ENCODE measurements around the gene AGPS.

Gene AGPS

DNA sequence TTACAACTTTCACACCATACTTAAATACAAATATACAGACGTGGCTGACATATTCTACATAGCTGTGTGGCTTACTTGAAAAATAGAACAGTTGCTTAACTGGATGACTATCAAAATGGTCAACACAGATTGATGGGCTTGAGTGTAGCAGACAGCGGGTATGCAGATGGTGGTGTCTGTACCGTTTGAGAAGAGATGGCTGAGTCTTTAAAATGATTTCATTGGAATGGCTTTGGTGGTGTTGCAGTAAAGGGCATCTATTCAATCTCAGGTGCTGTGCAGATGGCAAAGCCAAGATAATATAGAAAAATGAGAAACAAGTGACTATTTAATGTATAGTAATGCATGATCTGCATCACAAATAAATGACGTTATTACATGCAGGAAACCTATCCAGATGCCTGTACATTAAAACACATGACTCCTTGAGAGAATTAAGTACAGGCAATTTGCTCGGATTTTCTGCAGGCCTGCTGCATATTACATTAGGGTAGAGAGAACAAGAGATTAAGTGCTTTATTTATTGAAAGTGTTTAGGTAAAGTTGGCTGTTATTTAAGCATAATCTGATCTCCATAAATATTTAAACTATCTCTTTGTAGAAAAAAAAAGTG is 68.5 kb downstream of the AGPS start:
- H3K4me3 ChIP-seq (ENCODE audit: low read length) = no peak overlapping the region
- TF ChIP-seq, protein P1, sequence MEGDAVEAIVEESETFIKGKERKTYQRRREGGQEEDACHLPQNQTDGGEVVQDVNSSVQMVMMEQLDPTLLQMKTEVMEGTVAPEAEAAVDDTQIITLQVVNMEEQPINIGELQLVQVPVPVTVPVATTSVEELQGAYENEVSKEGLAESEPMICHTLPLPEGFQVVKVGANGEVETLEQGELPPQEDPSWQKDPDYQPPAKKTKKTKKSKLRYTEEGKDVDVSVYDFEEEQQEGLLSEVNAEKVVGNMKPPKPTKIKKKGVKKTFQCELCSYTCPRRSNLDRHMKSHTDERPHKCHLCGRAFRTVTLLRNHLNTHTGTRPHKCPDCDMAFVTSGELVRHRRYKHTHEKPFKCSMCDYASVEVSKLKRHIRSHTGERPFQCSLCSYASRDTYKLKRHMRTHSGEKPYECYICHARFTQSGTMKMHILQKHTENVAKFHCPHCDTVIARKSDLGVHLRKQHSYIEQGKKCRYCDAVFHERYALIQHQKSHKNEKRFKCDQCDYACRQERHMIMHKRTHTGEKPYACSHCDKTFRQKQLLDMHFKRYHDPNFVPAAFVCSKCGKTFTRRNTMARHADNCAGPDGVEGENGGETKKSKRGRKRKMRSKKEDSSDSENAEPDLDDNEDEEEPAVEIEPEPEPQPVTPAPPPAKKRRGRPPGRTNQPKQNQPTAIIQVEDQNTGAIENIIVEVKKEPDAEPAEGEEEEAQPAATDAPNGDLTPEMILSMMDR (conservative IDR thresholded peaks at IDR 0.05; ENCODE audit: low read depth, low read length) = no peak
- DNase-seq (ENCODE audit: low read depth) = no peak

DNA sequence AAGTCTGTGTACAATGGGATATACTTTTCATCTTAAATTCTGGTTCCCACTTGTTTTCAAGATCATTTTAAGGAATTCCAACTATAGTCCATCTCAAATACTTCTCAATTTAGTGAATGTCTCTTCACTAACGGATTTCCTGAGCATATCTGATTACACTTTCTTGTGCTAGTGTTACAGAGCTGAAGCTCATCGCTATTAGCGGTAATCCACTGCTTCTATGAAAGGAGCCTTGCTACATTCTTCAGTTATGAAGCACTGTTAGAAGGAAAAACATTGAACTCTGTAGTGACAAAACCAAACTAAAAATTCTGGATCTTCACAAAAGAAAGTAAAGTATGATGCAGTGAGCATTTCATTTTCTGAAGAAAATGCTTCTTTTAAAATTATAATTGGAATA is 72.0 kb downstream of the AGPS start:
- TF ChIP-seq, protein P1 (conservative IDR thresholded peaks at IDR 0.05; ENCODE audit: low read depth, low read length) = no peak
- H3K4me3 ChIP-seq (ENCODE audit: low read length) = no peak overlapping the region
- DNase-seq (ENCODE audit: low read depth) = peak; percentile 9

GRCh38 chr2:177465400-177466138 is 73.0 kb downstream of the AGPS start:
- DNase-seq (ENCODE audit: low read depth) = no peak

GRCh38 chr2:177466337-177467195 is 74.0 kb downstream of the AGPS start:
- H3K4me3 ChIP-seq (ENCODE audit: low read length) = no peak overlapping the region
- DNase-seq (ENCODE audit: low read depth) = no peak

More at GRCh38 chr2:177465400-177466138, 73.0 kb downstream of the AGPS start:
- no peak overlapping the region for H3K4me3 ChIP-seq (ENCODE audit: low read length)
- TF ChIP-seq, protein P1 (conservative IDR thresholded peaks at IDR 0.05; ENCODE audit: low read depth, low read length) = no peak

GRCh38 chr2:177467646-177468045 is 75.1 kb downstream of the AGPS start:
- TF ChIP-seq, protein P1 (conservative IDR thresholded peaks at IDR 0.05; ENCODE audit: low read depth, low read length) = no peak
- DNase-seq (ENCODE audit: low read depth) = no peak
- H3K4me3 ChIP-seq (ENCODE audit: low read length) = no peak overlapping the region

More at GRCh38 chr2:177466337-177467195, 74.0 kb downstream of the AGPS start:
- TF ChIP-seq, protein P1 (conservative IDR thresholded peaks at IDR 0.05; ENCODE audit: low read depth, low read length) = no peak

GRCh38 chr2:177471990-177472389 is 79.4 kb downstream of the AGPS start:
- TF ChIP-seq, protein P1 (conservative IDR thresholded peaks at IDR 0.05; ENCODE audit: low read depth, low read length) = no peak
- DNase-seq (ENCODE audit: low read depth) = no peak
- H3K4me3 ChIP-seq (ENCODE audit: low read length) = no peak overlapping the region

Measured in retinal pigment epithelial cell (primary cell).